Kidney capillary endothelial cell (primary cell): ENCODE data around the gene AOPEP.

Experiments used
- DNase-seq: peaks from one replicate; pipeline ENCODE4 v3.0.0-alpha.2; 2018; ENCODE audit warnings: low spot score

AOPEP gene

DNA sequence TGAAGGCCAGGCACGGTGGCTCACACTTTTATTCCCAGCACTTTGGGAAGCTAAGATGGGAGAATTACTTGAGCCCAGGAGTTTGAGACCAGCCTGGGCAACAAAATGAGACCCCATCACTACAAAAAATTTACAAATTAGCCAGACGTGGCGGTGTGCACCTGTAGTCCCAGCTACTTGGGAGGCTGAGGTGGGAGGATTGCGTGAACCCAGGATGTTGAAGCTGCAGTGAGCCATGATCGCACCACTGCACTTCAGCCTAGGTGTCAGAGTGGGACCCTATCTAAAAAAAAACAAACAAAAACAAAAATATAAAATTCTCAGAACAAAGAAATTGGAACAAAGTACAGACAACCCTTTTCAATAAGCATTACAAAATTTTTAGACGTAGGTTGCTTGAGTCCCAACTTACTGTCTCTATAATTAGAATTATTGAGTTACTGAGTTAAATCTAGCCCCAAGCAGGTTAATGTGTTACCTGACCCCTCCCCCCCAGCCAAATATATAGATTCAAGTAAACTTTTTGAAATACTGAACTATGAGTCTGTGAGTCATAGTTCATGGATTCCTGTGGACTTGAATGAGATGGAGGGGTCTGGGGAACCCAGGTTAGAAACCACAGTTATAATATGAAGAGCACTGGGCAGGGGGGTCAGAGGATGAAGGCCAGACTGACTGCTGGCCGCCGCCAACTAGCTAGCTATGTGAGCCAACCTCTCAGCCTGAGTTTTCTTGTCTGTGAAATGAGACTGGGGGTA is 173.1 kb downstream of the AOPEP start:
- DNase-seq: no peak

DNA sequence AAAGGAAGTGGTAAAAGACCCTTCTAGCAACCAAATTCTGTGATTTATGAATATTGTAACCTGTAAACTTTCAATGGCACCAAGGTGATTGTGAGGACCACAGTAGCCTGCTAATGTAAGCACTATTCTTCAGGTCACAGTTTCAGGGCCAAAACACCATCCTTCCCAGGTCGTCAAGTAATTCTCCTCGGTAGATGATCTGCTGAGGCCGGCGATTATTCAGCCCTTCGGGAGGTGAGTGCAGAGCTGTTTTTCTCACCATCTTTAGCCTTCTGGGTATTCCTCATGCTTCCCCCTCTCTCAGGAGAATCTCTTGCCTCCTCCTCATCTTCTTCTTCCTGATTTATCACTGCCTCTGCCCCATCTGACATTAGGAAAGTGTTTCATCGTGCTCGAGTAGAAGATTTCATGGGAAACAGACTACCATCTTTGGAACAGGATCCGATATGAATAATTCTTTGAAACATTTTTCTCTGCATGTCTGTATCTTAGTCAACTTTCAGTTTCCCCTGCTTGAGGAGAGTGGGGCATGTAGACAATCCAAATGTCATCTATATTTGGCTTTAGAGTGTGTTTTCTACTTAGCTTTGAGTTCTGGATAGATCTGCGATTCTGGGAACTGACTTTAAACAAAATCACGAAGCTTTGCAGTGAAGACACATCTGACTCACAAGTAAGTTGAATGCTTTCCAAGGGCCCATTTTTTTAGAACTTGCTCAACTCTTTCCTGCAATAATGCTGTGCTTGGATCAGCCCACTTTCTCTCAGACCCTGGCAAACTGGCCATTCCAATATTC is 173.9 kb downstream of the AOPEP start:
- DNase-seq: no peak

DNA sequence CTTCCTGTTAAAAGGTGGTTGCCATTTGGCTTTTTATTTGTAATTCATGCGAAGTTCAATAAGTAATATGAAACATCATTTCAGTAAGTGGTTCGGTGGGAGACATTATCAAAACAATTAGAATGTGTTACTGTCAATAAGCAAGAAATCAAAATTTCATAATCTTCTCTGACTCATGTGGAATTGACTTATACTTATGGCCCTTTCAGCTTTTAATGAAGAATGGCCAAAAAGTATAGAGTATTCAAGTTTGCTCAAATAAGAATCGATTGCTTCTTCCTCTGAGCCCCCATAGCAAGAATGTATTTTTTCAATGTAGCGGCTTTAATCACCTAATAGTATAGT is 174.5 kb downstream of the AOPEP start:
- DNase-seq: no peak

DNA sequence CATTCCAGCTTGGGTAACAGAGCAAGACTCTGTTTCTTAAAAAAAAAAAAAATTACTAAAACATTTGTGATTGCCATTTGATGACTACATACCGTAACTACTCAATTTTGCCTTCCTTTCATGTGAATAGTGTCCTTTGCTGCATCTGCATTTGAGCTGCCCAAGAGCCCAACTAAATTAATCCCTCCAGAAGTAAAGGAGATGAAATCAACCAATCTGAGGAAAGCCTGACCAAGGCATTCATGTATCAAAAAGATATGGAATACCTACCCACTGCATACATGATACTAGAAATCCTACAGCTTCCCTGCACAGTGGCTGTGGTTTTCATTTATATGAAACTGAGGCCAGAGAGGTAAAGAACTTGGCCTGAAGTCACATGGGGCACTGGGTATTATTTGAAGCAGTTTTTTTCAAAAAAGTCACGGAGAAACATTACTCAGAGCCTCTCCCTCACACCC is 177.5 kb downstream of the AOPEP start:
- DNase-seq: no peak

DNA sequence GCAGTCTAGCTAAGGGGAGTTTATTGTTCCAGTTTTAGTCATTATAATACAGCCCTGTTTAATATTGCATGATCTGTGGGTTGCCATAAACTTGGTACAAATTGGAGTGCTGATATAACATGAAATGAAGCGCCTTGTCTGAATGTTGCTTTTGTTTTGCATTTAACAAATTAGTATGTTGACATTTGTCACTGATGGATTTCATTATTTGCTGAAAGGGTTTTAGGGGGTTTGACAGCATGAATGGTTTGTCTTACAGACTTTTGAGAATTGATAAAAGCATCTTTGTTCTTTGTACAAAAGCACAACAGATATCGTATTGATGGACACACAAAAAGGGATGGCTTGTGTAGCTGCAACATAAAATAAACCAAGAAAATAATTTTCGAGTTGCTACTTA is 178.3 kb downstream of the AOPEP start:
- no peak for DNase-seq

DNA sequence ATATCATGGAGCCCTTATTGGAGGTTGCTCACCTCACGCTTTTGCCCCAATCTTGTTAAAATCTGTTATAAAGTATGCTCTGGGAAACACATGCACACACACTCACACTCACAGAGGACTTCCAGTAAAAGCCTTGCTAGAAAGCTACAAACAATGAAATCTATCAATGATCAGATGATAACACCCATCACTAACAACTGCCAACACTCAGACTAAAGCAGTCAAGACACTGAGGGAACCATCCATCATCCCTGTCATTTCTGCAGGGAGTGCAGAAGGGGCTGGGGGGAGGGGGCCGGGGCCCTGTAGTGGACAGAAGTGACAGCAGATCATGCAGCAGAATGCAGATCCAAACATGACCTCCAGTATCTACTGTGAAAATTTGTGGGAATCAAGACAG is 179.1 kb downstream of the AOPEP start:
- DNase-seq: no peak

DNA sequence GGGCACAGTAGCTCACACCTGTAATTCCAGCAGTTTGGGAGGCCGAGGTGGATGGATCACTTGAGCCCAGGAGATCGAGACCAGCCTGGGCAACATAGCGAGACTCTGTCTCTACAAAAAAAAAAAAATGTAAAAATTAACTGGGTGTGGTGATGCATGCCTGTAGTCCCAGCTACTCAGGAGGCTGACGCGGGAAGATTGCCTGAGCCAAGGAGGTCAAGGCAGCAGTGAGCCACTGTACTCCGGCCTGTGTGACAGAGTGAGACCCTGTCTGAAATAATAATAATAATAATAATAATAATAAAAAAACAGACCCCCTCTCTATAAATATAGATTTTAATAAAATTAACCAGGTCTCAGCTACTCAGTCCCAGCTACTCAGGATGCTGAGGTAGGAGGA is 179.7 kb downstream of the AOPEP start:
- no peak for DNase-seq

DNA sequence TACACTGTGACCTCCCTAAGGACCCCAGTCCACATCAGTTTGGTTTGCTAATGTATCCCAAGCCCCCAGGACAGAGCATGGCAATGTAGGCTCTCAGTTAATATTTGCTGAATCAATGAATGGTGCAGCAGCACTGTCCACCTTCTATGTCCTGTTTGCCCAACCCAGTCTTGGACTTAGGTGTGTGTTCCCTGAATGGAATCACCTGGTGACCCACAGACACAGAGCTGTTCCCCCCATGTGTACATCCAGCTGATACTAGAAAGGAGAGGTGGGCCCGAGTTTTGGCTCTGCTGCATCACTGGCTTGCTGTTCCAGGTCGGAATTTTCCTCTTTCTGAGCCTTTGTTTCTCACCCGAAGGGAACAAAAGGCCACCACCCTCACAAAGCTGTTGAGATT is 180.2 kb downstream of the AOPEP start:
- no peak for DNase-seq

DNA sequence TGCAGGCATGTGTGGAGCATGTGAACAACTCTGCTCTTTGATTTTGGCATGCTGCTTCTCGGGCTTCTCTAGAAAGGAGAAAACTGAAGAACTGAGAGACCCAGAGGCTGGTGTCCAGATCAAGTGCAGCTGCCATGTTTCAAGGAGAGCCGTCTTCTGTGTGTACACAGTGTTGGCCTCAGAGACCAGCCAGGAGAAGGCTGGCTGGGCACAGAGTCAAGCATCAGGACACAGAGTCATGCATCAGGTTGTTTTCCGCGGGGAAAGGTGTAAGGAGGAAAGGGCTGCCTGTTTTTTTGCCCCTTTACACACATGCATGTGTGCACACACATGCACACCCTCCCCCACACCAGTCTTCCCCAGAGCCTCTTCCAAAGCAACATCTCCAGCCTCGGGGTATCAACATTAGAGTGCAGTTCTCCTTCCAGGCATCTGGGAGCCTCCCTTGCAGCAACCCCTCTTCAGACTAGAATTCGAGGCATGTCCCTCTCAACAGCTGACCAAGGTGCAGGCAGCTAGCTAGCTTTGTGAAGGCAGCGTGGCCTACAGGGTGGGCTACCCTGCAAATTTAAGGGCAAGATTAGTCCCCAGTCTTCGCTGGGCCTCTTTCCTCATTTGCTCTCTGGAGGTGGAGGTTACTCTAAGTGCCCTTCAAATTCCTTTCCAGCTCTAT is 180.9 kb downstream of the AOPEP start:
- no peak for DNase-seq

DNA sequence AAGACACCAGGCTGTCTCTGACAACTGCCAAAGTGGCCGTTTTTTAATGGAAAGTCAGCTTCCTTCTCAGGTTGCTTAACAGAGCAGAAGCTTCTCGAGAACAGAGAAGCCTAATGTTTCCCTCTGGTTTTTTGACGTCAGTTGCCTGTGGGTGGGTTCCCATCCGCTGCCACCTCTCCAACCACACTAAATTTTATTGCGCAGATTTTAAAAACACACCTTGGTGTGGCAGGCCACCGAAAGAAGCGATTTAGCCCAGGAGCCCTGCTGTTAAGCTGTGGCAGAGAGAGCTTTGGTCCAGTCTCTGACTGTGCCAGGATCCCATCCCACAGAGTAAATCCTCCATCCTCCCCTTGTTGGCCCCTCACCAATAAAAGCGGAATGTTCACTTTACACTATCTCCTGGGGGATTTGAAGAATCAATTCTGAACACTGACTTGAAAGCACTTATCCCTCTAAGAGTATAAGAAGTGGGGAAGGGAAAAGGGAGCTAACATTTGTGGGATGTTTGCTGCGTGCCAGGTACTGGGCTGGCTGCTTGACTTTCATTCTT is 181.6 kb downstream of the AOPEP start:
- no peak for DNase-seq

DNA sequence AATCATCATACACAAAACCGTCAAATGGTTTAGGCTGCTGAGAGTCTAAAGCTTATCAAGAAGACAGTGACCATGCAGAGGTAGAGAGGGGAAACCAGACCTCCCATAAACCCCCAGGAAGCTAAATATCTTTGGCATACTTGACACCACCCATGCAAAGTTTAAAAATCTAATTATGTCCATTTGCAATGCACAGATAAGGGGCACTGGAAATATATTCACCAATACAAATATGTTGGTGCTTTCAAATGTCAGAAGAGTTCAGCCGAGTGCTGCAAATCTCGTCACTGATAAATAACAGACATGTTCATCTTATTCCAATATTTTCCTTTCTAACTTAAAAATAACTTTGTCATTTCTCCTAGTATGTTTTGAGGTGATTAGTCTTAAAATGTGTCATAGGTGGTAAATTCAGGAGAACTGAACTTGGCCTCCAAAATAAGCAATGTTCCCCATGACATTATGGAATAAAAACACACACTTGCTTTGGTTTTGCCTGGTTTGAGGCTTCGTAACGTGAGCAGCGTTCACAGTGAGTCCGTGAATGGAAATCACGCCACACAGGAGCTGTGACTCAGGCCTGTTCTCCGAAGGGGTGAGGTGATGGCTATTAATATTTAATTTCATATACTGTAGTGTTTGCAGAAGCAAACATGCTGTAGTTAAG is 182.2 kb downstream of the AOPEP start:
- DNase-seq: no peak

DNA sequence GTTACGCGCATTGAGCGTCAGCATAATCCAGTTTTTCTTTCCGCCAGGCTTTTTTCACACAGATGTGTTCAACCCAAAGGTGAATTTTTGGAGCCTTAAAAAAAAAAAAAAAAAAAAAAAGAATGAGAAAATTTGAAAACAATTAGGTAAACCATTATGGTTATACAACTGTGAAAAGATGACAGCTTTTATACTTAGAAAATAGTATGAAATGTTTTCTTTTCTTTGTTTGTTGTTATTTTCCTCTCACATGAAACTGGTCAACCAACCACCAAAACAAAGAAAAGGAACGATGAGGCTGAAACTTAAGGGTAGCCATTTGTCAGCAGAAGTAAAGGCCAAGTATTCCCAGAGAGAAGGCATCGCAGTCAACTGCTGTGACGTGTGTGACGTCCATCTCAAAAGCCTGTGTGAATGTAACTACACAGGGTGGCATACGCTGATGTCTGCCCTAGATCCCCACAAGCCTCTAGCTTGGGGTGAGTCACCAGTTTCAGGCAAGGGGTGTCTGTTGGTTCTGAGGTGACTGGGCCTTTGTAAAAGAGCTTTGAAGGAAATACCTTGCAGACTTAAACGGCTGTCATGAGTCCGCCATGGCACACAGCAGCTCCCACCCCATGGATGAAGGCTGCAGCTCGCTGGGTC is 182.9 kb downstream of the AOPEP start:
- no peak for DNase-seq

DNA sequence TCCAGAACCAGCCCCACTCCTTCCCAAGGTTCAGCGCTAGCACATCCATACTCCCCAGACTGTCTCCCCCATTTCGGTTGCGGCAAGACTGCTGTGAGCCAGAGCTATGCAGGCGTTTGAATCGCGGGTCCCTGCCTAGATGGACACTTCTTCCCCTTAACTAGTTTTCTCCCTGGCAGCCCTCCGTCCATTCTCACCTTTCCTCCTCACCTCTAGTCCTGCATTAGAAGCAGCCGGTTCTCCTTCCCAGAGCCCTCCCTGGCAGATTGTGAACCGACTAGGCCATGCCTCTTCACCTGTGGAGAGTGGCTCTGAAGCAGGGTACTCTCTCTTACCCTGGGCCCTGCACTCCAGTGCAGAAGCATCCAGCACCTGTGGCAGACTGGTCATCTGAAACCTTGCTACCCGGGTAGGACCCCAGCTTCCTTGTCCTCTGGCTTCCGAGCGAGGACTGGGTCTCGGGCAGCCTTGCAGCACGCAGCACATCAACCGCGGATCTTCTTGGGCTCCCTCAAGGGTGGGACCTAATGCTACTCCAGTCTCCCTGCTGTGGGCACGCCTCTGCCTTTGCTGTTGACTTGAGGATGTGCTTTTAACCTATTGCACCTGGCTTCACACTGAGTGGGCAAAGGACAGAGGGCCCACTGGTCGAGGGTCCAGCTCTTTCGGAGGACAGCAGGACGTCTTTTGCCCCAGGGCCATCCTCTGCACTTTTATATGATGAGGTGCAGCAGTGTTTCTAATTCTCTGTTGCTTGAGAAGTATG is 183.6 kb downstream of the AOPEP start:
- DNase-seq: no peak

DNA sequence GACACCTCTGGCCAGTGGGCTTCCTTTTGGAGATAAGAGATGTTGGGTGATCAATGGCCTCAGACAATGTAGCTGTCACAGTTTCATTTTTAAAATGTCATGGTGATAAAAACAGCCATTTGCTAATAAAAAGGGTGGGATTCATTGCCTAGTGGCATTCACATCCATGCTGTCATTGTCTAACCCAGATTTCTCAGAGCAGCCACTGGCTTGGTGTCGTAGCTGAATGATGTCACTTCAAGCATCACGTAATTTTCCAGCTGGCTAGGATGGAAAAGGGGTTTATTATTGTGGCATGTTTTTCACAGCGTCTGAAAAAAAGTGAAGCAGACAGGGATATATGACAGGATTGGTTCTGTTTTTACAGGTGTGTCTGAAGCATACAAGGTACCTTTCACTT is 184.7 kb downstream of the AOPEP start:
- DNase-seq: no peak

DNA sequence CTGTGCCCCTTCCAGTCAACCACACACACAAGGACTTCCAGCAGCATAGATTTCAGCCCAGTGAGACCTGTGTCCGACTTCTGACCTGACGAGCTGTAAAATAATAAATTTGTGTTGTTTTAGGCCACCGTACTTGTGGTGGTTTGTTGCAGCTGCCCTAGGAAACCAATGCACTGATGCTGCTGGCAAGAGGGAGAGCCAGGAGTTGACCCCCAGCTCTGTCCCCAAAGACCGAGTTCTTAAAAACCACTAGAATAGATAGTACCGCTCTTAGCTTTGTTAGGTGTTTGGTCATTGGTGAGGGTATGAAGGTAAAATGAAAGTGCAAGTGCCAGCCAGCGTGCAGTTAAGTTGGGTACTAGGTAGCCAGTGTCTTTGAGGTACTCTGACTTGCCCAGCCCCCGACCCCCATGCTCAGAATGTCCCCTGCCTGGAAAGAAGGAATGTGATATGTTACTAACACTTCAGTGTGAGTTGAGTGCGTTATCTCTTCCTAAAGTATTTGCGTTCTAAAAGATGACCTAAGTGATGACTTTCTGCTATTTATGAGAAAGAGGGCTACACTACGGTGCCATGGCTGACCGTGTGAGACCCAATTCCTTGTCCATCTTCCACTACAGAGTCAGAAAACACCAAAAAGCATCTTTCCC is 185.6 kb downstream of the AOPEP start:
- no peak for DNase-seq

DNA sequence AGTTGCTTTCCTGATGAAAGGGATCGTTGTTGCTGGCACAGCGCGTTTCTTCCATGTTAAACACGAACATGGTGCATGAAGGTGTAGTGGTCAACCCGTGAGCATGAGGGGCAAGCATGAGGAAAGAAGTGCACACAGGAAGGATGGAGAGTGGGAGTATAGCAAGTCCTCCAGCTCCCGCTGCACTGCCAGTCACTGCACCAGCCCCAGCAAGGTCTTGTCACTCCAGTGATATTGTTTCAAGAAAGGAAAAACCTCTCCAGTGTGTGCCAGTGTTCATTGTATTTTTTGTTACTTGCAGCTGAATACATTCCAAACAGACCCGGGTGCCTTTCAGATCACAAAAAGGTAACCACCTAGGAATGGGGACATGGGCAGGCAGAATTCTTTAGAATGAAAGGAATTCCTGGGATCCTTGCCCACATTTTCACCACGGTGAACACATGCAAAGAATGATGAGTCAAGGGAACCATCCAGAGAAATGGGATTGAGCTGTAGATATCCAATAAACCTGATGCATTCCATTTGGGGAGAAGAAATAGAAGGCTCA is 186.3 kb downstream of the AOPEP start:
- no peak for DNase-seq

DNA sequence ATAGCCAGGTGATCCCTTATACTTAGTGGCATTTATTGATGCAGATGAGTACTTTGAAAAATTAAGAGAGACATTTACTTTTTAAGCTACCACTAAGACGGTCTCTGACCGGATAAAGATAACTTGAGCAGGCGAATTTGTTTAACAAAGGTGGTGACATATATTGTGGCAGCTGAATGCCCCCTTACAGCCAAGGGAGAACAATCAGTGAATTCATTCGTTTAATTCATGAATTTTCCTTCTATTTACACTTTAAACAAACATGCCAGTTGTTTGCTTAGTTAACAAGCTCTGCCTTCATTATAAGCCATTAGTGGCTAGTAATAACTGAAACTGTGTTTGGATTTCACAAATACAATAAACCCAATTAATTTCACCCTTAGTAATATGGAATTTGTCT is 187.1 kb downstream of the AOPEP start:
- no peak for DNase-seq

DNA sequence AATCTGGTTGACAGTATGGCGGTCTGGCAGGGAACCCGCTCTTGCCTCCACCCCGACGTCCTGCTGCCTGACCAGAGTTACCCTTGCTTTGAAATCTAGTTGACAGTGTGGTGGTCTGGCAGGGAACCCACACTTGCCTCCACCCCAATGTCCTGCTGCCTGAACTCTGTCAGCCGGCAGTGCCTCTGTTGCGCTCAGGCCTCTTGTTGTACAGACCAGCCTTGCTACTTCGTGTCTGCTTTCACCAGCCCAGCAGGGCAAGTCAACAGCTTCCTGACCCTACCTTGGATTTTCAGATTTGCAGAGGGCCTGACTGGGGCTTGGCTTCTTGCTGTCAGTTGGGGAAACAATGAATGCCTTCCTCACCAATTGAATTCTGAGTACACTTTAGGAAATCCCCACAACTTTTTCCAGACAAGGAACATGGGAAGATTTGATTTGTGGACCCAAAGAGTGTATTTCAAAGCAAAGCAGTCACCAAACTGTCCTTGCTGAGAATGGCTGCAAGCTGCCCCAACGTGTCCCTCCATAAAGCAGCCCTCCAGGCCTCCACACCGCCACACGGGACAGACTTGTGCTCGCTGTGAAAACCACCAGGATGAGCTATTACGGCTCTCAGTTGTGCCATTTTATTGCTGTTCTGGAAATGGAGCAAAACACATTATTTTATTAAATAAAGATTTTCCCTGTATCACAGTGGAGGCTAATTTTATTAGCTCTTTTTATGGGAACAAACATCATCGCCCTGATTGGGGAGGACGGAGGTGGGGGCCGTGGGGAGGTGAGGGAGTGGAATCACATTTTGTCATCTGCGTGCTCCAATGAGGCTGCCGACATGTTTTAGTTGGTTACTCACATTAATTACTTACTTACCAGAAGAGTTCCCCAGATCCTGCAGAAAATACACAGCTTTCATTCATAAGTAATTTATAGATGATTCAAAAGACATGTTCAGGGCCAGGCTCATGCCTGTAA is 189.3 kb downstream of the AOPEP start:
- no peak for DNase-seq

DNA sequence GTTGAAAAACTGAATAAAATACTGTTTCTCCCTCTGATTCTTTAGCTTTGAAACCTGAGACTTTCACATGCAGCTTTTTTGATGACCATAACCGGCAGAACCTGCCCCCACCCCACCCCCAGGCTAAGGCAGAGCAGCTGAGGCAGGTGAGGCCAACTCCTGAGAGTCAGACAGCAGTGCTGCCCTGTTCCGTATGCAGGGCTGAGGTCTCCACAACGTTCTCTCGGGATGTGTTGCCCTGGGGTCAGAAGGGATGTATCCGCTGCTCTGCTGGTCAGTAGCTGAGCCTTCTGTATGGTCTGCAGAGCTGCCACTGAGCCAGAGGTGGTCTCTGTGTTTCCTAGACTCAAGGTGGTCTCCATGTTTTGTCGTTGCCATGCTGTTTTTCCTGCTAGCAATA is 190.5 kb downstream of the AOPEP start:
- no peak for DNase-seq
